Cardiac fibroblast (primary cell): ENCODE data around the gene LCORL.

ENCODE experiments used
- DNase-seq, 2 donors: peaks; one replicate each; pipeline versions ENCODE4 v3.0.0 to v3.0.0-alpha.2; 2010; ENCODE audit warnings: low read depth in 2 of 2
- H3K4me3 ChIP-seq, 2 donors: replicated peaks in 1 of 2; 1 replicate in 1 of 2; 2 replicates in 1 of 2; pipeline ENCODE4 v1.5.1; 2011; ENCODE audit warnings: low read depth in 2 of 2, low read length in 2 of 2, mild to moderate bottlenecking in 2 of 2, moderate library complexity in 1 of 2
- TF ChIP-seq, protein P1 (sequence below): IDR thresholded peaks from one replicate; pipeline ENCODE4 v1.5.1; 2011; ENCODE audit warnings: low read depth, mild to moderate bottlenecking, low read length, inconsistent platforms

The LCORL gene

DNA sequence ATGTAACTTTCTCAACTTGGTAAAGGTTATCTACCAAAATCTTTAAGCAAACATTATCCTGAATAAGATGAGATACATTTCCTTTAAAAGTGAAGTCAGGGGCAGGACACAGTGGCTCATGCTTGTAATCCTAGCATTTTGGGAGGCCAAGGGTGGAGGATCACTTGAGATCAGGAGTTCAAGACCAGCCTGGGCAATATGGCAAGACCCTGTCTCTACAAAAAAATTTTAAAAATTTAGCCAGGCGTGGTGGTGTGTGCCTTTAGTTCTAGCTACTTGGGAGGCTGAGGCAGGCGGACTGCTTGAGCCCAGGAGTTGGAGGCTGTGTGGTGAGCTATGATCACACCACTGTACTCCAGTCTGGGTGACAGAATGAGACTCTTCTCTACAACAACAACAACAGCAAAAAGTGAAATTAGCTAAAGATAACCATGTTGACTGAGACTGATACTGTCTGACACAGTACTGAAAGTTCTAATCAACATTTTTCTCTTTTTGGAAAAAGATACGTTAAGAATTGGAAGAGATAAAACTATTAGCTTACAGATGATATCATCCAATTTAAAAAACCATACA, 215.9 kb downstream of the LCORL start:
- H3K4me3 ChIP-seq = no peak overlapping the region
- no peak for DNase-seq
- TF ChIP-seq, protein P1, sequence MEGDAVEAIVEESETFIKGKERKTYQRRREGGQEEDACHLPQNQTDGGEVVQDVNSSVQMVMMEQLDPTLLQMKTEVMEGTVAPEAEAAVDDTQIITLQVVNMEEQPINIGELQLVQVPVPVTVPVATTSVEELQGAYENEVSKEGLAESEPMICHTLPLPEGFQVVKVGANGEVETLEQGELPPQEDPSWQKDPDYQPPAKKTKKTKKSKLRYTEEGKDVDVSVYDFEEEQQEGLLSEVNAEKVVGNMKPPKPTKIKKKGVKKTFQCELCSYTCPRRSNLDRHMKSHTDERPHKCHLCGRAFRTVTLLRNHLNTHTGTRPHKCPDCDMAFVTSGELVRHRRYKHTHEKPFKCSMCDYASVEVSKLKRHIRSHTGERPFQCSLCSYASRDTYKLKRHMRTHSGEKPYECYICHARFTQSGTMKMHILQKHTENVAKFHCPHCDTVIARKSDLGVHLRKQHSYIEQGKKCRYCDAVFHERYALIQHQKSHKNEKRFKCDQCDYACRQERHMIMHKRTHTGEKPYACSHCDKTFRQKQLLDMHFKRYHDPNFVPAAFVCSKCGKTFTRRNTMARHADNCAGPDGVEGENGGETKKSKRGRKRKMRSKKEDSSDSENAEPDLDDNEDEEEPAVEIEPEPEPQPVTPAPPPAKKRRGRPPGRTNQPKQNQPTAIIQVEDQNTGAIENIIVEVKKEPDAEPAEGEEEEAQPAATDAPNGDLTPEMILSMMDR = no peak

DNA sequence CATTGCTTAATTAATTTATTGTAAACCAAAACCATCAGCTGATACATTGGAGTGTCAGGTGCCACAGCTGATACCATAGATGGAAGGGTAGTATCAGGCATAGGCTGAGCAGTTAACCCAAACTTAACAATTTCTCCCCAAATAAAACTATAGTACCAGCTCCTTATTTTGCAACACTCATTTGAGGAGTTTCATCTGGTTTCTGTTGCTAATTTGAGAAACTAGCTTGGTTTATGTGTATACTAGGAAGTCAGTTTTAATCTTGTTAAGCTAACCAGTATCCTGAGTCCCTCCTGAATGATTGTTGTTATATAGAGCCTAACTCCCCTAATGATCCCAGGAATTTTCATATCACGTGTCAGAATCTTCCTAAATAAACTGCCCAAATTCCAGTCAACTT, 223.7 kb downstream of the LCORL start:
- H3K4me3 ChIP-seq = no peak overlapping the region

DNA sequence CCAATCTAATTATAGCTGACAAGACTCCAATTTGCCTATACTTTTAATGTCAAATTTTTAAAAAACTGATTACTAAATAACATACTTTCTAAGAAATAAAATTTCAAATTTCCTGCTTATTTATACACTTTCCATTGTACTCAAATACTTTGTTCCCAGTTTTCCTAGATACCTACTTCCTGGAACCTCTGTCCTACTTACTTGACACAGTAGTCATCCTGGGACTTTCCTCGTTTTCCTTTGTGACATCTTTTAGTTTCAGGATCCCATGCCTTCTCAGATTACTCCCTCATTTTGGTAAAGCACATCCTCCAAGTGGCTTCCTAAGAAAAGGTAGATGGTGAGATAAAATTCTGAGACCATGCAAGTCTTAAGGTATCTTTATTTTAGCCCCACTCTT, 226.8 kb downstream of the LCORL start:
- no peak overlapping the region for H3K4me3 ChIP-seq
- no peak for DNase-seq
- TF ChIP-seq, protein P1 = no peak

More for the DNA sequence above, 223.7 kb downstream of the LCORL start:
- DNase-seq = no peak
- TF ChIP-seq, protein P1 = no peak
